ENCODE data around the gene KIF1A.

Gene KIF1A

DNA sequence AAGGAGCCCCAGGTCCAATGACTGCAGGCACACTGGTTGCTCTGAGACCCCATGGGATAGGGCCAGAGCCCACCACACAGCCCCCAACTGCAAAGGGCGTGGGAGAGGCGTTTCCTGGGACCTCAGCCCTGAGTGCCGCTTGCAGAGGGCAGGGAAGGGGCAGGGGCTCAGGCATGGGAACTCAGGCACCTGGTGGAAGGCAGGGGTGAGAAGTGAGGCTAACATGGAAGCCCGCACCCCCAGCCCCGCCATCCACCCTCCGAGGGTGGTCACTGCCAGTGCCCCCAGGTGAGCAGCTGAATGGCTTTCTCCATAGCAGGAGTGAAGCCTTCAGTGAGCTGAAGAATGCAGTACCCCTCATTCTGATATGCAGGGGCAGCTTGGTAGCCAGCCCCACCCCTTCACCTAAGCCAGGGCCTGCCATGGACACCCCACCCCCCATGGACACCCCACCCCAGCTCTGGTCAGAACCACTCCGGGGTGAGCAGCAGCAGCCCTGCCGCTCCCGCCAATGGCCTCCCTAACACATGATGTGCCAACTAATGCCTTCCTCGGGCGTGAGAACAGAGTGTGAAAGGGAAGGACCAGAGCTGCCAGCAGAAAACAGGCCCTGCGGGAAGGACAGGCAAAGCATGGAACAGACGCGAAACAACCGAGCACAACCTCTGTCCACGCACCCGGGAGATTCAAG is 6.6 kb downstream of the KIF1A start:
- H3F3A ChIP-seq (ENCODE audit: insufficient read depth, low read length), result no peaks in the 10 kb centered on the region
- TF ChIP-seq, protein P1, sequence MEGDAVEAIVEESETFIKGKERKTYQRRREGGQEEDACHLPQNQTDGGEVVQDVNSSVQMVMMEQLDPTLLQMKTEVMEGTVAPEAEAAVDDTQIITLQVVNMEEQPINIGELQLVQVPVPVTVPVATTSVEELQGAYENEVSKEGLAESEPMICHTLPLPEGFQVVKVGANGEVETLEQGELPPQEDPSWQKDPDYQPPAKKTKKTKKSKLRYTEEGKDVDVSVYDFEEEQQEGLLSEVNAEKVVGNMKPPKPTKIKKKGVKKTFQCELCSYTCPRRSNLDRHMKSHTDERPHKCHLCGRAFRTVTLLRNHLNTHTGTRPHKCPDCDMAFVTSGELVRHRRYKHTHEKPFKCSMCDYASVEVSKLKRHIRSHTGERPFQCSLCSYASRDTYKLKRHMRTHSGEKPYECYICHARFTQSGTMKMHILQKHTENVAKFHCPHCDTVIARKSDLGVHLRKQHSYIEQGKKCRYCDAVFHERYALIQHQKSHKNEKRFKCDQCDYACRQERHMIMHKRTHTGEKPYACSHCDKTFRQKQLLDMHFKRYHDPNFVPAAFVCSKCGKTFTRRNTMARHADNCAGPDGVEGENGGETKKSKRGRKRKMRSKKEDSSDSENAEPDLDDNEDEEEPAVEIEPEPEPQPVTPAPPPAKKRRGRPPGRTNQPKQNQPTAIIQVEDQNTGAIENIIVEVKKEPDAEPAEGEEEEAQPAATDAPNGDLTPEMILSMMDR (IDR thresholded peaks at IDR 0.05; ENCODE audit: low read length), result no peak
- TF ChIP-seq EZH2 (IDR thresholded peaks at IDR 0.05; ENCODE audit: borderline replicate concordance, low read length), result no peak
- H3K79me2 ChIP-seq (ENCODE audit: insufficient read depth, low read length), result no peaks in the 10 kb centered on the region
- H4K20me1 ChIP-seq (ENCODE audit: insufficient read depth, low read length), result no peaks in the 10 kb centered on the region
- no peaks in the 10 kb centered on the region for H3K36me3 ChIP-seq (ENCODE audit: insufficient read depth, low read length)
- H2AFZ ChIP-seq (ENCODE audit: low read length), result no peak overlapping the region
- no peak overlapping the region for H3K9ac ChIP-seq (ENCODE audit: low read length)
- no peak overlapping the region for H3K4me3 ChIP-seq (ENCODE audit: low read depth, low read length, poor library complexity, severe bottlenecking)
- H3K9me3 ChIP-seq (ENCODE audit: low read length), result no peaks in the 10 kb centered on the region
- no peaks in the 10 kb centered on the region for H3K4me1 ChIP-seq (ENCODE audit: insufficient read depth, low read length, severe bottlenecking)
- H3K27ac ChIP-seq (ENCODE audit: low read depth, low read length, poor library complexity, severe bottlenecking), result no peak overlapping the region
- H3K9me2 ChIP-seq (ENCODE audit: low read depth, low read length), result no peaks in the 10 kb centered on the region
- no peak overlapping the region for H3K4me2 ChIP-seq (ENCODE audit: low read length)
- no peaks in the 10 kb centered on the region; the same call in 1 of the 2 replicates for H3K27me3 ChIP-seq (ENCODE audit: insufficient read depth, low read length)

DNA sequence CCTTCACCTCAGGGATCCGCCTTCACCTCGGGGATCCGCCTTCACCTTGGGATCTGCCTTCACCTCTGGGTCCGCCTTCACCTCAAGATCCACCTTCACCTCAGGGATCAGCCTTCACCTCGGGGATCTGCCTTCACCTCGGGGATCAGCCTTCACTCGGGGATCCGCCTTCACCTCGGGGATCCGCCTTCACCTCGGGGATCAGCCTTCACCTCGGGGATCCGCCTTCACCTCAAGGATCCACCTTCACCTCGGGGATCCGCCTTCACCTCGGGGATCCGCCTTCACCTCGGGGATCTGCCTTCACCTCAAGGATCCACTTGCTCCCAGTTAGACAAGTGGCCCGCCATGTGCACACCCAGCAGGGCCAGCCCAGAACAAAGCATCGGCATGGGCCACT is 7.3 kb downstream of the KIF1A start:
- Histone ChIP-seq H3F3A (ENCODE audit: insufficient read depth, low read length) (no peaks in the 10 kb centered on the region), H3K27ac (ENCODE audit: low read depth, low read length, poor library complexity, severe bottlenecking) (no peak overlapping the region), H3K27me3 (ENCODE audit: insufficient read depth, low read length) (no peaks in the 10 kb centered on the region; the same call in 1 of the 2 replicates), H2AFZ (ENCODE audit: low read length) (no peak overlapping the region), H3K36me3 (ENCODE audit: insufficient read depth, low read length) (no peaks in the 10 kb centered on the region), H3K4me3 (ENCODE audit: low read depth, low read length, poor library complexity, severe bottlenecking) (no peak overlapping the region), H4K20me1 (ENCODE audit: insufficient read depth, low read length) (no peaks in the 10 kb centered on the region), H3K9ac (ENCODE audit: low read length) (no peak overlapping the region), H3K4me1 (ENCODE audit: insufficient read depth, low read length, severe bottlenecking) (no peaks in the 10 kb centered on the region), H3K9me2 (ENCODE audit: low read depth, low read length) (no peaks in the 10 kb centered on the region), H3K79me2 (ENCODE audit: insufficient read depth, low read length) (no peaks in the 10 kb centered on the region), H3K4me2 (ENCODE audit: low read length) (no peak overlapping the region), H3K9me3 (ENCODE audit: low read length) (no peaks in the 10 kb centered on the region)
- no peak for TF ChIP-seq EZH2 (IDR thresholded peaks at IDR 0.05; ENCODE audit: borderline replicate concordance, low read length)
- TF ChIP-seq, protein P1 (IDR thresholded peaks at IDR 0.05; ENCODE audit: low read length), result no peak

DNA sequence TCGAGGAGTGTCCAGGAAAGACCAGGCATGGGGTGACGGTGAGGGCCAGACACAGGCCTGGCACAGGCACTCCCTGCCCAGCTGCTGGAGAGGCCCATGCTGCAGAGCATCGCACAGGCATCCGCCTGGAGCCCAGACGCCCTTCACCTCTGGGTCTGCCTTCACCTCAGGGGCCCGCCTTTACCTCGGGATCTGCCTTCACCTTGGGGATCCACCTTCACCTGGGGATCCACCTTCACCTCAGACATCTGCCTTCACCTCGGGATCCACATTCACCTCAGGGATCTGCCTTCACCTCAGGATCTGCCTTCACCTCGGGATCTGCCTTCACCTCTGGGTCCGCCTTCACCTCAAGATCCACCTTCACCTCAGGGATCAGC is 7.7 kb downstream of the KIF1A start:
- Histone ChIP-seq H3K4me1 (ENCODE audit: insufficient read depth, low read length, severe bottlenecking) (no peaks in the 10 kb centered on the region), H3K9ac (ENCODE audit: low read length) (no peak overlapping the region), H3F3A (ENCODE audit: insufficient read depth, low read length) (no peaks in the 10 kb centered on the region), H3K9me3 (ENCODE audit: low read length) (no peaks in the 10 kb centered on the region), H4K20me1 (ENCODE audit: insufficient read depth, low read length) (no peaks in the 10 kb centered on the region), H3K36me3 (ENCODE audit: insufficient read depth, low read length) (no peaks in the 10 kb centered on the region), H2AFZ (ENCODE audit: low read length) (no peak overlapping the region), H3K4me2 (ENCODE audit: low read length) (no peak overlapping the region), H3K9me2 (ENCODE audit: low read depth, low read length) (no peaks in the 10 kb centered on the region), H3K27me3 (ENCODE audit: insufficient read depth, low read length) (no peaks in the 10 kb centered on the region; the same call in 1 of the 2 replicates), H3K4me3 (ENCODE audit: low read depth, low read length, poor library complexity, severe bottlenecking) (no peak overlapping the region), H3K79me2 (ENCODE audit: insufficient read depth, low read length) (no peaks in the 10 kb centered on the region), H3K27ac (ENCODE audit: low read depth, low read length, poor library complexity, severe bottlenecking) (no peak overlapping the region)
- no peak for TF ChIP-seq EZH2 (IDR thresholded peaks at IDR 0.05; ENCODE audit: borderline replicate concordance, low read length)
- TF ChIP-seq, protein P1 (IDR thresholded peaks at IDR 0.05; ENCODE audit: low read length), result no peak

All from OCI-LY1 (cell line).